Activated CD8-positive, alpha-beta T cell treated with anti-CD3 and anti-CD28 coated beads for 36 hours (primary cell): ENCODE results near the gene BRINP2. TPM values are rescaled to one million over a fixed set of nuclear protein-coding genes. Genes with fewer than 3 reads are reported as not detected.

ENCODE experiments used
- ATAC-seq: fragments of 200-7000 bp; cut with Tn5 transposase; one replicate; pipeline ENCODE4 v1.10.0; 2021; ENCODE audit warnings: mild to moderate bottlenecking, moderate library complexity
- CTCF ChIA-PET: fragments of 350-600 bp; sonication (Branson Sonifier 250); formaldehyde crosslinking; loops from one replicate; lab custom pipeline; 2021; ENCODE audit warnings: antibody characterized with exemption; lab: Charles Lee
- POLR2A ChIA-PET: fragments of 350-600 bp; sonication (Branson Sonifier 250); formaldehyde crosslinking; loops from one replicate; lab custom pipeline; 2021; ENCODE audit warnings: antibody characterized with exemption; lab: Charles Lee
- DNase-seq: peaks from one replicate; pipeline ENCODE4 v3.0.0-alpha.2; 2020
- H3K27ac Mint-ChIP-seq: one replicate; pipeline ENCODE4 v1.8.0; 2021; ENCODE audit warnings: mild to moderate bottlenecking, mixed read lengths
- H3K27me3 Mint-ChIP-seq: one replicate; pipeline ENCODE4 v1.8.0; 2021; ENCODE audit warnings: mixed read lengths
- H3K36me3 Mint-ChIP-seq: one replicate; pipeline ENCODE4 v1.8.0; 2021; ENCODE audit warnings: low read depth, mixed read lengths
- H3K4me1 Mint-ChIP-seq: one replicate; pipeline ENCODE4 v1.8.0; 2021; ENCODE audit warnings: low read depth, mixed read lengths
- H3K4me3 Mint-ChIP-seq: one replicate; pipeline ENCODE4 v1.8.0; 2021; ENCODE audit warnings: mild to moderate bottlenecking, moderate library complexity, mixed read lengths
- H3K9me3 Mint-ChIP-seq: one replicate; pipeline ENCODE4 v1.8.0; 2021; ENCODE audit warnings: mixed read lengths
- intact Hi-C: fragments of 100-400 bp; cut with micrococcal nuclease; formaldehyde crosslinking; loops from one replicate; pipeline ENCODE4 v1.10.0; 2022
- total RNA-seq, 2 experiments: library from RNA; stranded (reverse); gene quantifications; one replicate each; pipeline ENCODE4 v1.2.3, GENCODE V29; 2021
- TF ChIP-seq, protein P1 (sequence below): fragments of 200-600 bp; IDR thresholded peaks from one replicate; pipeline ENCODE4 v1.8.0; 2022; ENCODE audit warnings: antibody characterized with exemption, mild to moderate bottlenecking

Gene BRINP2
- total RNA-seq, 2 experiments from 2014 or later: not detected

DNA sequence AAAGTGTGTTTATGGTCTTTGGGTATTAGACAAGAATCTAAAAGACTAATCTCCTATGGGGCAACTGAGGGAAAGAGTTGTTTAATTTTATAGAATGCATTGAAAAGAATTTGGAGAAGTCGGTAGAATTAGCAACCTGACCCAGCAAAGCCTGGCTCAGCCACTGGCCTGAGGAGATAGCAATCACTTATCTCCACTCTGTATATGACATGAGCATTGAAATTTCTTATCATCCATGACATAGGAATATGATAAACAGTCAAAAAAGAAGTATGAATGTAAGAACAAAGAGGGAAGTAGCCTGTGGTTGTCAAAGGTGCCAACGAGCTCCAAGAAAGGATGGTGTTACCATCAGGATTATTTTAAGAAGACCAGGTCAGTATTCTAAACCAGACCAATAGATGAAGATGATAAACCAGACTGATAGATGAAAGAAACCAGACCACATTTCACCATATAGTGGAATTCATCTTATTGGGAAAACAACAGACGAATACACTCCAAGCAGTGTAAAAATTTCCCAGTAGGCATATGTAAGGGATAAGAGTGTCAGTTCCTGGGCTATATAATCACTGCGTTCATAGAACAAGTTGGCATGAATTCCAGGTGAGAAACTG, 42.0 kb upstream of the BRINP2 start:
- ChIA-PET POLR2A (no interaction called here), CTCF (no interaction called here)
- TF ChIP-seq, protein P1, sequence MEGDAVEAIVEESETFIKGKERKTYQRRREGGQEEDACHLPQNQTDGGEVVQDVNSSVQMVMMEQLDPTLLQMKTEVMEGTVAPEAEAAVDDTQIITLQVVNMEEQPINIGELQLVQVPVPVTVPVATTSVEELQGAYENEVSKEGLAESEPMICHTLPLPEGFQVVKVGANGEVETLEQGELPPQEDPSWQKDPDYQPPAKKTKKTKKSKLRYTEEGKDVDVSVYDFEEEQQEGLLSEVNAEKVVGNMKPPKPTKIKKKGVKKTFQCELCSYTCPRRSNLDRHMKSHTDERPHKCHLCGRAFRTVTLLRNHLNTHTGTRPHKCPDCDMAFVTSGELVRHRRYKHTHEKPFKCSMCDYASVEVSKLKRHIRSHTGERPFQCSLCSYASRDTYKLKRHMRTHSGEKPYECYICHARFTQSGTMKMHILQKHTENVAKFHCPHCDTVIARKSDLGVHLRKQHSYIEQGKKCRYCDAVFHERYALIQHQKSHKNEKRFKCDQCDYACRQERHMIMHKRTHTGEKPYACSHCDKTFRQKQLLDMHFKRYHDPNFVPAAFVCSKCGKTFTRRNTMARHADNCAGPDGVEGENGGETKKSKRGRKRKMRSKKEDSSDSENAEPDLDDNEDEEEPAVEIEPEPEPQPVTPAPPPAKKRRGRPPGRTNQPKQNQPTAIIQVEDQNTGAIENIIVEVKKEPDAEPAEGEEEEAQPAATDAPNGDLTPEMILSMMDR: no peak
- no peaks in the 10 kb centered on the region for H3K9me3 Mint-ChIP-seq
- H3K27me3 Mint-ChIP-seq: no peaks in the 10 kb centered on the region
- H3K4me3 Mint-ChIP-seq: no peak overlapping the region
- no peaks in the 10 kb centered on the region for H3K36me3 Mint-ChIP-seq
- intact Hi-C loops: no loop called here
- H3K27ac Mint-ChIP-seq: no peak overlapping the region
- DNase-seq (no peak), ATAC-seq (no peak)
- no peaks in the 10 kb centered on the region for H3K4me1 Mint-ChIP-seq

DNA sequence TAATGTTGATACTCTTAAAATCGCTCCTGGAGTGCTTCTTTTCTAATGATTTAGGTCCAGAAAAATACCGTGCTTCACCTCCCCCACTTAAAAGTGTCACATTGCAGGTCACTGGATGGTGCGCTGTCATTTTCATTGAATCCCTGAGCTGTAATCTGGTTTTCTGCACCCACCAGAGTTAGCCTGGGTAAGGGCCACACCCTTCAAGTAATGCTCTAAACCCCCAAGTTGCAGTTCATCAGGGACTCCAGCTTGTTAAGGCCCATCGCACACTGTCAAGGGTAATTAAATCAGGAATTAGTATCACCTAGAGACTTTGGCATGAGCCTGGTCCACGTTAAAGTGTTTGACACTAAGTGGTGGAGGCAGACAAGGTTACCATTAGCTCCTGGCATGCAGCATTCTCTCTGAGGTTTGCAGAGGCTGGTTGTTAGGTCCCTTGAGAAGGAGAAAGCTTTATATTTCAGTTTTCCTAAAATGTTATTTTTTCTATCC, 40.3 kb upstream of the BRINP2 start:
- H3K4me1 Mint-ChIP-seq: no peaks in the 10 kb centered on the region
- H3K9me3 Mint-ChIP-seq: no peaks in the 10 kb centered on the region
- intact Hi-C loops: no loop called here
- ATAC-seq (no peak), DNase-seq (no peak)
- H3K4me3 Mint-ChIP-seq: no peak overlapping the region
- ChIA-PET POLR2A (no interaction called here), CTCF (no interaction called here)
- no peaks in the 10 kb centered on the region for H3K36me3 Mint-ChIP-seq
- no peaks in the 10 kb centered on the region for H3K27me3 Mint-ChIP-seq
- no peak overlapping the region for H3K27ac Mint-ChIP-seq
- TF ChIP-seq, protein P1: no peak

DNA sequence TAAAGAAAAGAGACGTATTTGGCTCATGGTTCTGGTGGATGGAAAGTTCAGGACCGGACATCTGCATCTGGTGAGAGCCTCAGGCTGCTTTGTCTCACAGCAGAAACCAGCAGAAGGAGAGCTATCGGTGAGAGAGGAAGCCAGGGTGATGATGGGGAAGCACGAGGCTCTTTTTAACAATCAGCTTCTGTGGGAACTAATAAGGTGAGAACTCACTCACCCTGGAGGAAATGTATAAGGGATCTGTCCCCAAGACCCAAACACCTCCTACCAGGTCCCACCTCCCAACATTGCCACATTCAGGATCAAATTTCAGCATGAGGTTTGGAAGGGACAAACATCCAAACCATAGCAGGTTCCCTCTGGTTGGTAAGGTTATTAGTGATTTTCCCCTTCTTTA, 39.0 kb upstream of the BRINP2 start:
- no peaks in the 10 kb centered on the region for H3K27me3 Mint-ChIP-seq
- no peak for DNase-seq
- intact Hi-C loops: no loop called here
- no peak overlapping the region for H3K27ac Mint-ChIP-seq
- H3K4me1 Mint-ChIP-seq: no peaks in the 10 kb centered on the region
- POLR2A ChIA-PET: no interaction called here
- no peaks in the 10 kb centered on the region for H3K9me3 Mint-ChIP-seq
- TF ChIP-seq, protein P1: no peak
- H3K4me3 Mint-ChIP-seq: no peak overlapping the region
- H3K36me3 Mint-ChIP-seq: no peaks in the 10 kb centered on the region
- ATAC-seq: no peak
- CTCF ChIA-PET: no interaction called here

DNA sequence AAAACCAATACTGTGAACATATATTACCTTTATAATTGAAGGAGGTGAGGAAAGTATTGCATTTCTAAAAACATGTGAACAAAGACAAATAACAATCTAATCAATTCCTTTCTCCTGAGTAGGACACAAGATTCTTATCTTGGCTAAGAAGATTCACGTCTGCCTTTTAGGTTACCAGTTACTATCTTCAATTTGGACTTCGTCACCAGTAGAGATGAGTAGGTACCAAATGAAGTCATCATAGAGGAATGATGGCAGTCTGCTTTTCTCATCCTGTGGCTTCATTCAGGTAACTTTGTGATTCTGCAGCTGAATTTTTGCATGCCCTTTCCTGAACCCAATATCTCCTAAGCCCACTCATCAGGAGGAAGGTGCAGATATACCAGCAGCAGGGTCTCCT, 38.6 kb upstream of the BRINP2 start:
- no peaks in the 10 kb centered on the region for H3K4me1 Mint-ChIP-seq
- CTCF ChIA-PET: no interaction called here
- no peaks in the 10 kb centered on the region for H3K9me3 Mint-ChIP-seq
- H3K27me3 Mint-ChIP-seq: no peaks in the 10 kb centered on the region
- TF ChIP-seq, protein P1: no peak
- DNase-seq: no peak
- no peak overlapping the region for H3K27ac Mint-ChIP-seq
- intact Hi-C loops: no loop called here
- no peak overlapping the region for H3K4me3 Mint-ChIP-seq
- POLR2A ChIA-PET: no interaction called here
- ATAC-seq: no peak
- H3K36me3 Mint-ChIP-seq: no peaks in the 10 kb centered on the region

DNA sequence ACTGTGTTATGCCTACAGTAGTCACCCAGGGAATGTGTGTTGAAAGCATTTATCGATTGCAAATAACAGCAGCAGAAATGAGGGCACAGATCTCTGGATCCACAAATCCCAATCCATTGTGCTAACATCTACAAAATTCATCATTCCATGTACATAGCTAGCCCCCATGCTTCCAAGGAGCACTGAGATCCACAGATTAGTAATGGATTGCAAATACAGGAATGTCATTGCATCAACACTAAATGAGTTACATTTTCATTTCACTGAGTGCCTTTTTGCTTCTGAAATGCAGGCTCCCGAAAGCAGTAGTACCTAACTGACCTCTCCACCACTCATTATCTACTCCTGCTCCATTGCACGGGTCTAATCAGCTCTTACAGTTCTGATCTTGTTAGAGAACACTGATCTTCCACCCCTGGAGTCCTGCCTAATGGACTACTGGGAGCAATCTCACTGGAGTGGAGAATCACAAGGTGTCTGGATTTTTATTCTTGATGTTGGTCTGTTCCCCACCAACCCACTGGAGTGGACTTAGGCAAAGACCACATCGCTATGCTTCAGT, 36.7 kb upstream of the BRINP2 start:
- H3K4me3 Mint-ChIP-seq: no peak overlapping the region
- ATAC-seq: no peak
- no peaks in the 10 kb centered on the region for H3K27me3 Mint-ChIP-seq
- no peak overlapping the region for H3K27ac Mint-ChIP-seq
- H3K9me3 Mint-ChIP-seq: no peaks in the 10 kb centered on the region
- CTCF ChIA-PET: no interaction called here
- H3K4me1 Mint-ChIP-seq: no peaks in the 10 kb centered on the region
- POLR2A ChIA-PET: no interaction called here
- DNase-seq: no peak
- no peaks in the 10 kb centered on the region for H3K36me3 Mint-ChIP-seq
- TF ChIP-seq, protein P1: no peak
- intact Hi-C loops: no loop called here
